H9 (cell line): Measurements from ENCODE around the gene KIAA0825. TPM values are rescaled to one million over a fixed set of nuclear protein-coding genes. Genes with fewer than 3 reads are reported as not detected.

Experiments
- DNase-seq: peaks from one replicate; pipeline ENCODE4 v3.0.0-alpha.2; 2017
- H2AFZ ChIP-seq: one replicate; pipeline ENCODE4 v1.6.1; 2013; ENCODE audit warnings: mild to moderate bottlenecking, low read length, control low read depth, moderate library complexity
- H2AK5ac ChIP-seq: 2 replicates; pipeline ENCODE4 v1.6.1; 2013; ENCODE audit warnings: low read length, control low read depth, mixed read lengths; ENCODE audit not compliant: insufficient read length
- H2BK120ac ChIP-seq: one replicate; pipeline ENCODE4 v1.6.1; 2013; ENCODE audit warnings: low read depth, mild to moderate bottlenecking, low read length, control low read depth, inconsistent platforms; ENCODE audit not compliant: poor library complexity, severe bottlenecking
- H2BK12ac ChIP-seq: 2 replicates; pipeline ENCODE4 v1.6.1; 2013; ENCODE audit warnings: low read length, control low read depth, mixed read lengths, low read depth; ENCODE audit not compliant: insufficient read length
- H2BK15ac ChIP-seq: 2 replicates; pipeline ENCODE4 v1.6.1; 2013; ENCODE audit warnings: low read depth, low read length, control low read depth
- H2BK20ac ChIP-seq: one replicate; pipeline ENCODE4 v1.6.1; 2013; ENCODE audit warnings: low read depth, mild to moderate bottlenecking, low read length, control low read depth, inconsistent platforms; ENCODE audit not compliant: poor library complexity, severe bottlenecking
- H2BK5ac ChIP-seq: 2 replicates; pipeline ENCODE4 v1.6.1; 2013; ENCODE audit warnings: low read length, control low read depth, mixed read lengths; ENCODE audit not compliant: insufficient read length
- H3K14ac ChIP-seq: 2 replicates; pipeline ENCODE4 v1.6.1; 2013; ENCODE audit warnings: low read length, control low read depth; ENCODE audit not compliant: insufficient read depth
- H3K18ac ChIP-seq: 2 replicates; pipeline ENCODE4 v1.6.1; 2013; ENCODE audit warnings: low read depth, mild to moderate bottlenecking, mixed read lengths, low read length, control low read depth; ENCODE audit not compliant: insufficient read length
- H3K23ac ChIP-seq: 2 replicates; pipeline ENCODE4 v1.6.1; 2013; ENCODE audit warnings: low read length, control low read depth, mixed read lengths, low read depth; ENCODE audit not compliant: insufficient read length
- H3K23me2 ChIP-seq: 2 replicates; pipeline ENCODE4 v1.6.1; 2013; ENCODE audit warnings: low read depth, mild to moderate bottlenecking, mixed read lengths, low read length, control low read depth; ENCODE audit not compliant: insufficient read length, poor library complexity, severe bottlenecking
- H3K27ac ChIP-seq: 2 replicates; pipeline ENCODE4 v1.5.1; 2013; ENCODE audit warnings: low read length, control low read depth, mixed read lengths, low read depth; ENCODE audit not compliant: insufficient read length
- H3K27me3 ChIP-seq: 2 replicates; pipeline ENCODE4 v1.6.1; 2013; ENCODE audit warnings: low read length, control low read depth, inconsistent platforms; ENCODE audit not compliant: insufficient read depth
- H3K4ac ChIP-seq: 2 replicates; pipeline ENCODE4 v1.6.1; 2013; ENCODE audit warnings: low read depth, mild to moderate bottlenecking, control low read depth, inconsistent platforms, low read length, moderate library complexity
- H3K4me1 ChIP-seq: 2 replicates; pipeline ENCODE4 v1.6.1; 2013; ENCODE audit warnings: low read length, control low read depth, inconsistent platforms; ENCODE audit not compliant: insufficient read depth
- H3K4me2 ChIP-seq: 2 replicates; pipeline ENCODE4 v1.6.1; 2013; ENCODE audit warnings: low read length, control low read depth, mixed read lengths; ENCODE audit not compliant: insufficient read length, insufficient read depth
- H3K56ac ChIP-seq: 2 replicates; pipeline ENCODE4 v1.6.1; 2013; ENCODE audit warnings: low read depth, mild to moderate bottlenecking, mixed read lengths, low read length, control low read depth; ENCODE audit not compliant: insufficient read length
- H3K79me1 ChIP-seq: 2 replicates; pipeline ENCODE4 v1.6.1; 2013; ENCODE audit warnings: low read depth, mild to moderate bottlenecking, moderate library complexity, low read length, control low read depth, inconsistent platforms; ENCODE audit not compliant: insufficient read depth, poor library complexity, severe bottlenecking
- H3K79me2 ChIP-seq: 2 replicates; pipeline ENCODE4 v1.6.1; 2013; ENCODE audit warnings: low read length, control low read depth, inconsistent platforms; ENCODE audit not compliant: insufficient read depth
- H3K9ac ChIP-seq: 2 replicates; pipeline ENCODE4 v1.6.1; 2013; ENCODE audit warnings: low read length, control low read depth, mixed read lengths; ENCODE audit not compliant: insufficient read length; ENCODE audit errors: extremely low read depth
- H3K9me3 ChIP-seq: one replicate; pipeline ENCODE4 v1.6.1; 2013; ENCODE audit warnings: low read depth, low read length, inconsistent platforms; ENCODE audit not compliant: control insufficient read depth
- H3T11ph ChIP-seq: one replicate; pipeline ENCODE4 v1.6.1; 2013; ENCODE audit warnings: mild to moderate bottlenecking, low read length, control low read depth, inconsistent platforms
- H4K20me1 ChIP-seq: one replicate; pipeline ENCODE4 v1.6.1; 2013; ENCODE audit not compliant: control insufficient read depth, insufficient read length, insufficient read depth
- H4K5ac ChIP-seq: 2 replicates; pipeline ENCODE4 v1.6.1; 2013; ENCODE audit warnings: low read depth, mild to moderate bottlenecking, mixed read lengths, low read length, control low read depth; ENCODE audit not compliant: insufficient read length
- H4K8ac ChIP-seq: replicated peaks from 2 replicates; pipeline ENCODE4 v1.6.1; 2013; ENCODE audit warnings: low read length, control low read depth, mixed read lengths, low read depth; ENCODE audit not compliant: insufficient read length
- H4K91ac ChIP-seq: 2 replicates; pipeline ENCODE4 v1.6.1; 2013; ENCODE audit warnings: low read depth, mild to moderate bottlenecking, moderate library complexity, mixed read lengths, low read length, control low read depth; ENCODE audit not compliant: insufficient read length
- H3K27ac Mint-ChIP-seq, 3 experiments: 2 replicates in 2 of 3; 3 replicates in 1 of 3; pipeline ENCODE4 v1.8.0; 2020 to 2021; ENCODE audit warnings: mixed read lengths in 3 of 3, mild to moderate bottlenecking in 1 of 3, moderate library complexity in 1 of 3
- H3K27me3 Mint-ChIP-seq: 2 replicates; pipeline ENCODE4 v1.8.0; 2021; ENCODE audit warnings: low read depth, mild to moderate bottlenecking, moderate library complexity, mixed read lengths
- H3K36me3 Mint-ChIP-seq, 3 experiments: 2 replicates in 2 of 3; 3 replicates in 1 of 3; pipeline ENCODE4 v1.8.0; 2020 to 2021; ENCODE audit warnings: low read depth in 3 of 3, mixed read lengths in 3 of 3; ENCODE audit not compliant: insufficient read depth in 1 of 3
- H3K4me1 Mint-ChIP-seq, 2 experiments: 2 replicates each; pipeline ENCODE4 v1.8.0; 2020; ENCODE audit warnings: mixed read lengths in 2 of 2
- H3K4me3 Mint-ChIP-seq, 2 experiments: 2 replicates in 1 of 2; 3 replicates in 1 of 2; pipeline ENCODE4 v1.8.0; 2020 to 2021; ENCODE audit warnings: mild to moderate bottlenecking in 2 of 2, mixed read lengths in 2 of 2, moderate library complexity in 1 of 2
- H3K9me3 Mint-ChIP-seq, 2 experiments: 2 replicates in 1 of 2; 3 replicates in 1 of 2; pipeline ENCODE4 v1.8.0; 2020; ENCODE audit warnings: mild to moderate bottlenecking in 2 of 2, mixed read lengths in 2 of 2, moderate library complexity in 1 of 2
- CTCF ChIP-seq: fragments of 200-600 bp; sonication (generic); conservative IDR thresholded peaks from 3 replicates; pipeline ENCODE4 v1.8.0; 2021; ENCODE audit warnings: antibody characterized with exemption, mild to moderate bottlenecking
- WGBS: extraction: QIAGEN DNeasy Blood & Tissue Kit; methylation state at CpG from one replicate; pipeline ENCODE4 v1.1.7; 2013; ENCODE audit warnings: missing lambda C conversion rate, low lambda C conversion rate, mixed read lengths; ENCODE audit not compliant: insufficient read length; ENCODE audit errors: extremely low coverage; 5-methylcytosine and 5-hydroxymethylcytosine counted together
- total RNA-seq: library from RNA; stranded (reverse); gene quantifications from 2 replicates; pipeline ENCODE4 v1.2.1, GENCODE V29; 2021

KIAA0825 gene
- total RNA-seq, 1 experiment from 2014 or later: 1.8 TPM

- Histone ChIP-seq H3K4me2 (peak overlapping the region; percentile 58), H3K79me2 (no peaks in the 10 kb centered on the region), H2BK15ac (no peak overlapping the region), H2AK5ac (no peak overlapping the region), H4K91ac (no peak overlapping the region), H4K5ac (no peak overlapping the region), H3K23ac (no peak overlapping the region), H4K20me1 (no peaks in the 10 kb centered on the region), H3K27me3 (no peaks in the 10 kb centered on the region), H2BK12ac (no peak overlapping the region), H3K4ac (no peak overlapping the region), H3K9ac (peak overlapping the region; percentile 69), H3K79me1 (no peaks in the 10 kb centered on the region), H2BK20ac (no peak overlapping the region), H3K27ac (no peak overlapping the region), H3K18ac (peak overlapping the region; percentile 13), H3K23me2 (no peaks in the 10 kb centered on the region), H4K8ac (no peak overlapping the region), H2AFZ (peak overlapping the region; percentile 5), H2BK120ac (no peak overlapping the region), H2BK5ac (no peak overlapping the region), H3K56ac (no peak overlapping the region), H3K9me3 (no peaks in the 10 kb centered on the region), H3K14ac (peak overlapping the region; percentile 90; the same call in 1 of the 2 replicates), H3K4me1 (no peaks in the 10 kb centered on the region), H3T11ph (no peak overlapping the region)
- peaks cover 15 to 16% of the 10 kb centered on the region in 2 experiments for H3K9me3 Mint-ChIP-seq
- peak; percentile 98 for DNase-seq
- peak overlapping the region; percentile 74 to 98 (median 95); a peak in 6 of 7 replicates for H3K27ac Mint-ChIP-seq
- TF ChIP-seq CTCF: peak; percentile 38; the same call in 1 of the 3 replicates
- H3K4me1 Mint-ChIP-seq: peaks cover 7 to 11% of the 10 kb centered on the region in 2 experiments
- H3K36me3 Mint-ChIP-seq: peaks cover 7 to 17% (median 10%) of the 10 kb centered on the region in 3 experiments
- WGBS: no CpG with 5 or more reads among the region's 51 CpGs
- H3K4me3 Mint-ChIP-seq: peak overlapping the region; percentile 83 to 86
- H3K27me3 Mint-ChIP-seq: peaks cover 26% of the 10 kb centered on the region
Measured at GRCh38 chr5:94111209-94112004, 507.0 kb downstream of the KIAA0825 start.
